ENCODE data around the gene ADAMTS10.

The ADAMTS10 gene

GRCh38 chr19:8615024-8615423 lies 4.5 kb upstream of the ADAMTS10 start:
- no peak for TF ChIP-seq CTCF (IDR thresholded peaks at IDR 0.05; ENCODE audit: insufficient read depth, missing control alignments)
- FAIRE-seq (no peak), DNase-seq (ENCODE audit: insufficient read length, low spot score) (no peak)

GRCh38 chr19:8614455-8614854 lies 3.9 kb upstream of the ADAMTS10 start:
- FAIRE-seq (no peak), DNase-seq (ENCODE audit: insufficient read length, low spot score) (no peak)

GRCh38 chr19:8612807-8613171 lies 2.3 kb upstream of the ADAMTS10 start:
- TF ChIP-seq CTCF (IDR thresholded peaks at IDR 0.05; ENCODE audit: insufficient read depth, missing control alignments): no peak
- no peak for DNase-seq (ENCODE audit: insufficient read length, low spot score)
- no peak for FAIRE-seq

More at GRCh38 chr19:8614455-8614854, 3.9 kb upstream of the ADAMTS10 start:
- TF ChIP-seq CTCF (IDR thresholded peaks at IDR 0.05; ENCODE audit: insufficient read depth, missing control alignments): no peak

- no peak for DNase-seq (ENCODE audit: insufficient read length, low spot score)
- FAIRE-seq: no peak
These were observed 1.6 kb upstream of the ADAMTS10 start for GRCh38 chr19:8611877-8612806.

GRCh38 chr19:8611391-8611876 lies 919 bp upstream of the ADAMTS10 start:
- no peak for TF ChIP-seq CTCF (IDR thresholded peaks at IDR 0.05; ENCODE audit: insufficient read depth, missing control alignments)
- no peak for FAIRE-seq
- no peak for DNase-seq (ENCODE audit: insufficient read length, low spot score)

More at GRCh38 chr19:8611877-8612806, 1.6 kb upstream of the ADAMTS10 start:
- TF ChIP-seq CTCF (IDR thresholded peaks at IDR 0.05; ENCODE audit: insufficient read depth, missing control alignments): no peak

- DNase-seq (ENCODE audit: insufficient read length, low spot score): no peak
- no peak for TF ChIP-seq CTCF (IDR thresholded peaks at IDR 0.05; ENCODE audit: insufficient read depth, missing control alignments)
- no peak for FAIRE-seq
These were observed 403 bp upstream of the ADAMTS10 start for GRCh38 chr19:8610936-8611300.

All from D721Med (cell line).